NCI-H69 (cell line): ENCODE results near the gene DDAH1.

Source experiments
- DNase-seq: peaks from one replicate; lab custom pipeline; 2025; lab: John Stamatoyannopoulos, UW

The DDAH1 gene

GRCh38 chr1:85274969-85275453 lies 189.9 kb downstream of the DDAH1 start:
- DNase-seq: peak; percentile 23

DNA sequence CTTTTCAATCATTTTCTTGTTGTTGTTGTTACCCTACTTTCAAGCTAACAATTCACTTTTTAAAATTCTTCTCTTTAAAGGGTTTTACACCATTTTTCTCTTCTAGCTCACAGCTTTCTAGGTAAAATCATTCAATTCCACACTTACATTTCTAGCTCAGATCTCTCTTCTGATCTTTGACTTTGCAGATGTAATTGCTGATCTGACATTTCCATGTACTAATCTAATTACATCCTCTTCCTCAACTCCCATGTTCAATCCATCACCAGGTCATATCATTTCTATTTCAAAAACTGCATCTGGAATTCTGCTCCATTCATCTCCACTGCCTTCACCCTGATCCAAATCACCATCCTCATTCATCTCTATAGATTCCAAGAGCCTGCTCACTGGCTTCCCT lies 191.6 kb downstream of the DDAH1 start:
- DNase-seq: no peak

GRCh38 chr1:85268801-85269585 lies 196.0 kb downstream of the DDAH1 start:
- no peak for DNase-seq
